Naive thymus-derived CD4-positive, alpha-beta T cell (primary cell): ENCODE measurements around the gene BRPF3. TPM values are rescaled to one million over a fixed set of nuclear protein-coding genes. Genes with fewer than 3 reads are reported as not detected.

Experiments used
- ATAC-seq: fragments of 150-1000 bp; cut with Tn5 transposase; 2 replicates; pipeline ENCODE4 v1.10.0; 2021; ENCODE audit warnings: mild to moderate bottlenecking, moderate library complexity
- CTCF ChIA-PET: fragments of 350-600 bp; sonication (Branson Sonifier 250); formaldehyde crosslinking; loops from one replicate; lab custom pipeline; 2021; ENCODE audit warnings: antibody characterized with exemption; lab: Charles Lee
- POLR2A ChIA-PET: fragments of 350-600 bp; sonication (Branson Sonifier 250); formaldehyde crosslinking; loops from one replicate; lab custom pipeline; 2021; ENCODE audit warnings: antibody characterized with exemption, inconsistent platforms; lab: Charles Lee
- DNase-seq, 9 donors: peaks; one replicate each; pipeline versions ENCODE4 v3.0.0 to v3.0.0-alpha.2; 2020 to 2022; ENCODE audit warnings: mixed read lengths in 1 of 9
- H3K27ac ChIP-seq: one replicate; pipeline ENCODE4 v1.7.0; 2013; ENCODE audit warnings: mild to moderate bottlenecking, low read depth, low read length, moderate library complexity
- H3K27me3 ChIP-seq, 2 donors: one replicate each; pipeline ENCODE4 v1.7.0; 2013; ENCODE audit warnings: low read length in 2 of 2, mild to moderate bottlenecking in 2 of 2, moderate library complexity in 2 of 2; ENCODE audit not compliant: control insufficient read depth in 2 of 2, insufficient read depth in 2 of 2
- H3K36me3 ChIP-seq, 3 experiments: 1 replicate in 2 of 3; 2 replicates in 1 of 3; pipeline ENCODE4 v1.7.0; 2013; ENCODE audit warnings: low read length in 3 of 3, mild to moderate bottlenecking in 3 of 3, moderate library complexity in 1 of 3; ENCODE audit not compliant: insufficient read depth in 3 of 3, control insufficient read depth in 2 of 3
- H3K4me1 ChIP-seq, 2 donors: one replicate each; pipeline ENCODE4 v1.7.0; 2013; ENCODE audit warnings: low read length in 2 of 2, mild to moderate bottlenecking in 2 of 2, moderate library complexity in 1 of 2; ENCODE audit not compliant: control insufficient read depth in 2 of 2, insufficient read depth in 2 of 2
- H3K4me3 ChIP-seq: 2 replicates; pipeline ENCODE4 v1.7.0; 2013; ENCODE audit warnings: mild to moderate bottlenecking, low read length
- H3K9me3 ChIP-seq, 3 experiments: 1 replicate in 2 of 3; 2 replicates in 1 of 3; pipeline ENCODE4 v1.7.0; 2013; ENCODE audit warnings: low read length in 3 of 3; ENCODE audit not compliant: control insufficient read depth in 2 of 3
- H3K27ac Mint-ChIP-seq, 9 donors: one replicate each; pipeline ENCODE4 v1.8.0; 2020 to 2022; ENCODE audit warnings: mixed read lengths in 9 of 9, mild to moderate bottlenecking in 8 of 9, moderate library complexity in 5 of 9, inconsistent platforms in 2 of 9
- H3K27me3 Mint-ChIP-seq, 5 donors: one replicate each; pipeline ENCODE4 v1.8.0; 2021 to 2022; ENCODE audit warnings: mixed read lengths in 5 of 5, mild to moderate bottlenecking in 1 of 5
- H3K36me3 Mint-ChIP-seq, 5 donors: one replicate each; pipeline ENCODE4 v1.8.0; 2020 to 2022; ENCODE audit warnings: mixed read lengths in 5 of 5, mild to moderate bottlenecking in 3 of 5, inconsistent platforms in 1 of 5
- H3K4me1 Mint-ChIP-seq, 7 donors: one replicate each; pipeline ENCODE4 v1.8.0; 2020 to 2022; ENCODE audit warnings: mixed read lengths in 7 of 7, mild to moderate bottlenecking in 3 of 7, inconsistent platforms in 1 of 7
- H3K4me3 Mint-ChIP-seq, 10 donors: one replicate each; pipeline ENCODE4 v1.8.0; 2020 to 2022; ENCODE audit warnings: mild to moderate bottlenecking in 10 of 10, mixed read lengths in 10 of 10, moderate library complexity in 6 of 10, inconsistent platforms in 2 of 10
- H3K9me3 Mint-ChIP-seq, 11 donors: one replicate each; pipeline ENCODE4 v1.8.0; 2020 to 2022; ENCODE audit warnings: mixed read lengths in 11 of 11, mild to moderate bottlenecking in 4 of 11, inconsistent platforms in 1 of 11, moderate library complexity in 1 of 11
- intact Hi-C, 2 donors: fragments of 100-400 bp; cut with micrococcal nuclease; formaldehyde crosslinking; loops; one replicate each; pipeline ENCODE4 v1.15.1; 2023
- polyA plus RNA-seq, 2 donors: library from polyadenylated mRNA; unstranded; fragments of 300-500 nt; fragmentation: Illumina TruSeq; gene quantifications; one replicate each; pipeline ENCODE4 v1.2.3, GENCODE V29; 2021
- total RNA-seq, 6 experiments: library from RNA in 5 of 6; stranded (reverse) in 5 of 6; gene quantifications; 1 replicate in 5 of 6; 2 replicates in 1 of 6; pipeline ENCODE4 v1.2.3 and lab custom pipeline; 2021 to 2026

Gene BRPF3
- total and polyA plus RNA-seq, 7 experiments from 2014 or later, result 5.1 to 40.0 (median 28.4) TPM

DNA sequence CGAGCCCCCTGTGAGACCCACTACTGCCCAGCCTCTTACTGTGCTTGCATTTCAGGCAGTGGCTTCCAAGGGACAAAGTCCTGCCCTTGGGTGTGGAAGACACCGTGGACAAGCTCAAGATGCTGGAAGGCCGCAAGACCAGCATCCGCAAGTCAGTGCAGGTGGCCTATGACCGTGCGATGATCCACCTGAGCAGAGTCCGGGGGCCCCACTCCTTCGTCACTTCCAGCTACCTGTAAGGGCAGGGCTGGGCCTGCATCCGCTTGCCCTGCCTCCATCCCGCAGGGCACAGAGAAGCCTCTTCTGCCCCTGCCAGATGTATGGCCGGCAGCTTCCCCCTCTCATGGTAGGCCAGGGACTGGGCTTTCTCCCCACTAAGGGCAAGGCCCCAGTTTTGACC, 33.8 kb downstream of the BRPF3 start:
- Histone ChIP-seq H3K9me3 (no peaks in the 10 kb centered on the region), H3K4me3 (no peak overlapping the region), H3K27me3 (no peaks in the 10 kb centered on the region), H3K4me1 (no peaks in the 10 kb centered on the region), H3K27ac (no peak overlapping the region), H3K36me3 (peaks cover 0 to 67% (median 4%) of the 10 kb centered on the region in 3 experiments)
- no peaks in the 10 kb centered on the region for H3K27me3 Mint-ChIP-seq
- ChIA-PET CTCF (no interaction called here), POLR2A (no interaction called here)
- intact Hi-C loops, result no loop called here
- no peak for DNase-seq
- peak overlapping the region in 1 of 9 donors; percentile 33 for H3K27ac Mint-ChIP-seq
- H3K4me1 Mint-ChIP-seq, result peaks cover 4 to 10% (median 5%) of the 10 kb centered on the region in 7 donors
- ATAC-seq, result no peak
- H3K36me3 Mint-ChIP-seq, result peaks cover 0 to 60% (median 11%) of the 10 kb centered on the region in 5 donors
- no peaks in the 10 kb centered on the region for H3K9me3 Mint-ChIP-seq
- no peak overlapping the region for H3K4me3 Mint-ChIP-seq

DNA sequence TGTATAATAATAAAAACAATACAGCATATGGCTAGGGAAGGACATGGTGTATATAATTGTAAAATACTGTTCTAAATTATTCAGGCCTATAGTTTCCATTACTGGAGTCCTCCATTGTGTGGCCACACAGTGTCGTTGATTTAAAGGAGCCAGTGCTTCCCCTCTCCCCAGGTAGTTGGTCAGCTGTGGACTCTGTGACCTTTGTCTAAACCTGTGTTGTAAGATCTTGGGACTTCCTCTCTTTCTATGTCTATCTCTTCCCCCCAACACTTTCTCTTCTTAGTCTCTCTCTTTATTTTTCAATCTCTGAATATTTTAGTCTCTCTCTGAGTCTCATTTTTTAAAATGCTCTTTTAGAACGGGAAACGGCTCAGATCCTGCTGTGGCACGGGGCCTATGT, 35.6 kb downstream of the BRPF3 start:
- ATAC-seq (no peak), DNase-seq (no peak)
- POLR2A ChIA-PET, result no interaction called here
- Mint-ChIP-seq H3K36me3 (peaks cover 0 to 63% (median 10%) of the 10 kb centered on the region in 5 donors), H3K4me3 (no peak overlapping the region), H3K4me1 (peaks cover 4 to 11% (median 5%) of the 10 kb centered on the region in 7 donors), H3K27ac (peak overlapping the region in 2 of 9 donors; percentile 14 to 47), H3K27me3 (no peaks in the 10 kb centered on the region), H3K9me3 (no peaks in the 10 kb centered on the region)
- H3K9me3 ChIP-seq, result no peaks in the 10 kb centered on the region
- no peak overlapping the region for H3K27ac ChIP-seq
- intact Hi-C loops, result no loop called here
- H3K4me3 ChIP-seq, result no peak overlapping the region
- H3K27me3 ChIP-seq, result no peaks in the 10 kb centered on the region
- peaks cover 0 to 62% (median 0%) of the 10 kb centered on the region in 3 experiments for H3K36me3 ChIP-seq
- no peaks in the 10 kb centered on the region for H3K4me1 ChIP-seq
- CTCF ChIA-PET, result no interaction called here

DNA sequence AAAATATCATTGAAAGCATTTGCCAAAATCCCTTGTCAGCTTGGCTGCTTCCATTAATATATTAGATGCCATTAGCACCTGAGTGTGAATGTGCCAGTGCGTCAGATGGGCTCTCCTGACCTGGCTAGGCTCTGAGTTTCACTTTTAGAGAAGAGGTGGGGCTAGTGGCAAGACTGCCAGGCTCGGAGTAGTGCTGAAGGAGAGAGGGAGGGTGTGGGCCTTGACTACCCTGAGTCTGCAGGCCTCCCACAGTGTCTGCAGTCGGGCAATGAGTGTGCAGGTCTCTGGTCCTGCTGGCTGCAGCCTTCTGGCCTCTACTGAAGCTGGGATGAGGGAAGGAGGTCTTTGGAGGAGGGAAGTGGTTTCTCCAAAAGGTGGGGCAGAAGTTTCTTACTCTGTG, 38.8 kb downstream of the BRPF3 start:
- Mint-ChIP-seq H3K9me3 (no peaks in the 10 kb centered on the region), H3K4me1 (peaks cover 4 to 13% (median 5%) of the 10 kb centered on the region in 7 donors), H3K4me3 (no peak overlapping the region), H3K27ac (peak overlapping the region in 2 of 9 donors; percentile 29 to 60), H3K36me3 (peaks cover 0 to 38% (median 10%) of the 10 kb centered on the region in 5 donors), H3K27me3 (no peaks in the 10 kb centered on the region)
- no peak for DNase-seq
- ATAC-seq, result no peak
- intact Hi-C loops, result no loop called here
- peaks cover 0 to 31% (median 0%) of the 10 kb centered on the region in 3 experiments for H3K36me3 ChIP-seq
- no peaks in the 10 kb centered on the region for H3K4me1 ChIP-seq
- no peak overlapping the region for H3K4me3 ChIP-seq
- CTCF ChIA-PET, result no interaction called here
- no peak overlapping the region for H3K27ac ChIP-seq
- no peaks in the 10 kb centered on the region for H3K9me3 ChIP-seq
- POLR2A ChIA-PET, result no interaction called here
- no peaks in the 10 kb centered on the region for H3K27me3 ChIP-seq

DNA sequence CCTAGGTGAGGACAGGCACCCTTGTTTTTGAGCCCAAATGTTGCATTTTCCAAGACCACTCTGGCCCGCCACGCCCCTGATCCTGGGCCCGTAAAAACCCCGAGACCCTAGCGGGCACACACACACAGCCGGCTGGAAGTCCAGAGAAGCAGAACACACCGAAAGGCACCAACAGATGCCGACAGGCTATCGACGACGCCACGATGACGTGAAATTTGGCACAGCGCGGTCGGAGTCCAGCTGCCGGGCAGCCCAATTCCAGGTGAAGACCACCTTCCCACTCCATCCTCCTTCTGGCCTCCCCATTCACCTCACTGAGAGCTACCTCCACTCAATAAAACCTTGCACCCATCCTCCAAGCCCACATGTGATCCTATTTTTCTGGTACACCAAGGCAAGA, 39.3 kb downstream of the BRPF3 start:
- Mint-ChIP-seq H3K4me1 (peaks cover 4 to 13% (median 5%) of the 10 kb centered on the region in 7 donors), H3K4me3 (no peak overlapping the region), H3K27ac (no peak overlapping the region), H3K9me3 (no peaks in the 10 kb centered on the region), H3K36me3 (peaks cover 0 to 36% (median 9%) of the 10 kb centered on the region in 5 donors), H3K27me3 (no peaks in the 10 kb centered on the region)
- no peak for ATAC-seq
- Histone ChIP-seq H3K4me3 (no peak overlapping the region), H3K9me3 (no peaks in the 10 kb centered on the region), H3K27ac (no peak overlapping the region), H3K4me1 (no peaks in the 10 kb centered on the region), H3K27me3 (no peaks in the 10 kb centered on the region), H3K36me3 (peaks cover 0 to 25% (median 0%) of the 10 kb centered on the region in 3 experiments)
- CTCF ChIA-PET, result no interaction called here
- intact Hi-C loops, result no loop called here
- POLR2A ChIA-PET, result no interaction called here
- no peak for DNase-seq

DNA sequence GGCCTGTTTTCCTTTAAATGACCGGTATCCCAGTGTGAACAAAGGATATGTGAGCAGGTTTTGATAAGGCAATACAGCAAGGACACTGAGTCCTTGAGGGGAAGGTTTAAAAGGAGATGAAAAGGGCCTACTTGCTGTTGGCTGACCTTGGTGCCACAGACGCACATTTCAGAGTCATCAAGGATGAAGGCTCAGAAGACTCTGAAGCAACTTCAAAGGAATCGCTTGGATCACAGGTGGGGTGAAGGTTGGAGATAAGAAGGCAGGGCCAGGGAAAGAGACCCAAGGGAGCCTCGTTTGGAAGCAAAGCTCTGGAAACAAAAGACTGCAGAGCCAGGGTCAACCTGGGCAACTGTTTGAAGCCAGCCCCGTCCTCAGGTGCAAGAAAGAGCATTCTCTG, 43.2 kb downstream of the BRPF3 start:
- H3K4me3 Mint-ChIP-seq, result no peak overlapping the region
- Histone ChIP-seq H3K27ac (no peak overlapping the region), H3K27me3 (no peaks in the 10 kb centered on the region), H3K4me1 (no peaks in the 10 kb centered on the region), H3K9me3 (no peaks in the 10 kb centered on the region), H3K4me3 (no peak overlapping the region), H3K36me3 (no peaks in the 10 kb centered on the region)
- H3K27ac Mint-ChIP-seq, result peak overlapping the region in 1 of 9 donors; percentile 51
- peaks cover 7 to 18% (median 10%) of the 10 kb centered on the region in 7 donors for H3K4me1 Mint-ChIP-seq
- CTCF ChIA-PET, result no interaction called here
- intact Hi-C loops, result no loop called here
- no peak for ATAC-seq
- H3K27me3 Mint-ChIP-seq, result peaks cover 0 to 25% (median 5%) of the 10 kb centered on the region in 5 donors
- DNase-seq, result no peak
- POLR2A ChIA-PET, result no interaction called here
- H3K9me3 Mint-ChIP-seq, result peaks cover 0 to 3% (median 0%) of the 10 kb centered on the region in 11 donors
- peaks cover 0 to 13% (median 0%) of the 10 kb centered on the region in 5 donors for H3K36me3 Mint-ChIP-seq

DNA sequence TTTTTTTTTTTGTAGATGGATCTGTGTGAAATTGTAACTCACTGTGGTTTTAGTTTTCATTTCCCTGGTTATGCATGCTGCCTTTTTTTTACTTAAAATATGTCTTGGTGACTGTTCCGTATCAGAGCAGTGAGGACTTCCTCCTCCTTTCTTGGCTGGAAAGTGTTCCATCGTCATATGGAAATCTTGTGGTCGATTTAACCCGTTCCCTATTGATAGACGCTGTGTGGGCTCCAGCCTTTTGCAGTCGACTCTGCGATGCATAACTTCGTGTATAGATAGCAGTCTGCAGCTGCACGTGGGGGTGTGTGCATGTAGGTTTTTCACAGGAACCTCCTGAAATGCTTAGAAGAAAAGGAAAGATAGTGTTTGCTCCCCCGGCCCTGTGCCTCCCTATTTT, 45.2 kb downstream of the BRPF3 start:
- Mint-ChIP-seq H3K4me3 (peak overlapping the region in 3 of 10 donors; percentile 12 to 48 (median 46)), H3K4me1 (peaks cover 9 to 20% (median 15%) of the 10 kb centered on the region in 7 donors), H3K27me3 (peaks cover 0 to 25% (median 5%) of the 10 kb centered on the region in 5 donors), H3K36me3 (peaks cover 0 to 6% (median 0%) of the 10 kb centered on the region in 5 donors), H3K9me3 (peaks cover 0 to 3% (median 0%) of the 10 kb centered on the region in 11 donors), H3K27ac (peak overlapping the region in 4 of 9 donors; percentile 2 to 64 (median 24))
- H3K36me3 ChIP-seq, result no peaks in the 10 kb centered on the region
- ATAC-seq (peak; percentile 66), DNase-seq (no peak)
- H3K4me1 ChIP-seq, result no peaks in the 10 kb centered on the region
- CTCF ChIA-PET, result no interaction called here
- POLR2A ChIA-PET, result interaction anchor here (0.7 kb wide), 1 partner anchor 419 kb away, joined by 3 read pairs; no protein-coding TSS in a partner anchor
- no peak overlapping the region for H3K27ac ChIP-seq
- no peak overlapping the region for H3K4me3 ChIP-seq
- intact Hi-C loops, result no loop called here
- H3K27me3 ChIP-seq, result no peaks in the 10 kb centered on the region
- no peaks in the 10 kb centered on the region for H3K9me3 ChIP-seq

DNA sequence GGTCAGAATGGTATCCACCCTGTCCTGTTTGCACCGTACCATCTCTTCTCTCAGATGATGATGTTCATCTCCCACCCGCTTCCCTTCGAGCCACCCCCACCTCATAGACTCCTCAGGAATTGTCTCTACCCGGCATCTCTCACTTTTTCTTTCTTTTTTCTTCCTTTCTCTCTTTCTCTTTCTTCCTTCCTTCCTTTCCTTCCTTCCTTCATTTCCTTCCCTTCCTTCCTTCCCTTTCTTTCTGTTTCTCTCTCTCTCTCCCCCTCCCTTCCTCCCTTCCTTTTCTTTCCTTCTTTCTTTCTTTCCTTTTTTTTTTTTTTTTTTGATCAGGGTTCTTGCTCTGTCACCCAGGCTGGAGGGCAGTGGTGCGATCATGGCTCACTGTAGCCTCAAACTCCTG, 45.6 kb downstream of the BRPF3 start:
- no peaks in the 10 kb centered on the region for H3K36me3 ChIP-seq
- no peaks in the 10 kb centered on the region for H3K9me3 ChIP-seq
- intact Hi-C loops, result no loop called here
- no peak overlapping the region for H3K27ac ChIP-seq
- no peak for ATAC-seq
- Mint-ChIP-seq H3K4me1 (peaks cover 9 to 23% (median 15%) of the 10 kb centered on the region in 7 donors), H3K27ac (peak overlapping the region in 4 of 9 donors; percentile 2 to 64 (median 24)), H3K27me3 (peaks cover 0 to 25% (median 5%) of the 10 kb centered on the region in 5 donors), H3K4me3 (peak overlapping the region in 3 of 10 donors; percentile 12 to 46 (median 21)), H3K36me3 (peaks cover 0 to 5% (median 0%) of the 10 kb centered on the region in 5 donors), H3K9me3 (peaks cover 0 to 3% (median 0%) of the 10 kb centered on the region in 11 donors)
- H3K27me3 ChIP-seq, result no peaks in the 10 kb centered on the region
- CTCF ChIA-PET, result no interaction called here
- no peak for DNase-seq
- H3K4me1 ChIP-seq, result no peaks in the 10 kb centered on the region
- POLR2A ChIA-PET, result no interaction called here
- no peak overlapping the region for H3K4me3 ChIP-seq
